Keratinocyte (primary cell): ENCODE results near the gene PEPD.

ENCODE experiments used
- CTCF ChIP-seq, 3 experiments: IDR thresholded peaks in 1 of 3; conservative IDR thresholded peaks in 1 of 3; optimal IDR thresholded peaks in 1 of 3; 2 replicates in 2 of 3; 3 replicates in 1 of 3; pipeline versions ENCODE3 to v1.5.1; 2011; ENCODE audit warnings: low read length in 3 of 3, mild to moderate bottlenecking in 3 of 3, moderate library complexity in 2 of 3, control low read depth in 1 of 3, inconsistent platforms in 1 of 3; ENCODE audit not compliant: insufficient read depth in 2 of 3; ENCODE audit errors: extremely low read depth in 1 of 3
- EZH2 ChIP-seq: IDR thresholded peaks from one replicate; pipeline ENCODE4 v1.6.1; 2012; ENCODE audit warnings: inconsistent platforms, mild to moderate bottlenecking, low read length, moderate library complexity

GRCh38 chr19:33515921-33516320 lies 5.7 kb downstream of the PEPD start:
- no peak for TF ChIP-seq CTCF (optimal IDR thresholded peaks at IDR 0.05 in 1 of 3, IDR thresholded peaks at IDR 0.05 in 1 of 3, conservative IDR thresholded peaks at IDR 0.05 in 1 of 3; ENCODE audit: extremely low read depth in 1 of 3, insufficient read depth in 2 of 3, low read length in 3 of 3)
- no peak for TF ChIP-seq EZH2
